RWPE2 (cell line): Measurements from ENCODE around the gene CNKSR2.

ENCODE experiments used
- ATAC-seq: fragments of 200-7000 bp; cut with Tn5 transposase; 3 replicates; pipeline ENCODE4 v1.9.1; 2021; ENCODE audit warnings: low read depth
- DNase-seq: peaks from one replicate; pipeline ENCODE4 v3.0.0-alpha.2; 2020; ENCODE audit warnings: low spot score
- H3K27ac ChIP-seq: fragments of 450-650 bp; 2 replicates; pipeline ENCODE4 v1.5.1; 2017; ENCODE audit warnings: mild to moderate bottlenecking; ENCODE audit not compliant: poor library complexity, severe bottlenecking
- H3K27me3 ChIP-seq: fragments of 250-450 bp; sonication (Bioruptor Pico); 2 replicates; pipeline ENCODE4 v1.5.1; 2021; ENCODE audit warnings: mild to moderate bottlenecking, moderate library complexity; ENCODE audit not compliant: insufficient read depth, poor library complexity, severe bottlenecking
- H3K36me3 ChIP-seq: fragments of 250-450 bp; sonication (Bioruptor Pico); 2 replicates; pipeline ENCODE4 v1.5.1; 2020; ENCODE audit warnings: low read depth, mild to moderate bottlenecking, moderate library complexity
- H3K4me1 ChIP-seq: fragments of 250-450 bp; sonication (Bioruptor Pico); 2 replicates; pipeline ENCODE4 v1.5.1; 2021; ENCODE audit warnings: mild to moderate bottlenecking, moderate library complexity; ENCODE audit not compliant: insufficient read depth, poor library complexity, severe bottlenecking
- H3K4me3 ChIP-seq: fragments of 250-450 bp; sonication (Bioruptor Pico); 2 replicates; pipeline ENCODE4 v1.5.1; 2021; ENCODE audit warnings: mild to moderate bottlenecking, moderate library complexity; ENCODE audit not compliant: severe bottlenecking
- H3K9me3 ChIP-seq: fragments of 250-450 bp; sonication (Bioruptor Pico); 2 replicates; pipeline ENCODE4 v1.5.1; 2021; ENCODE audit warnings: mild to moderate bottlenecking, moderate library complexity; ENCODE audit not compliant: severe bottlenecking
- TF ChIP-seq, protein P1 (sequence below): fragments of 450-650 bp; IDR thresholded peaks from one replicate; pipeline ENCODE4 v1.5.1; 2017; ENCODE audit warnings: mild to moderate bottlenecking, moderate library complexity; ENCODE audit not compliant: poor library complexity, severe bottlenecking

CNKSR2 gene

DNA sequence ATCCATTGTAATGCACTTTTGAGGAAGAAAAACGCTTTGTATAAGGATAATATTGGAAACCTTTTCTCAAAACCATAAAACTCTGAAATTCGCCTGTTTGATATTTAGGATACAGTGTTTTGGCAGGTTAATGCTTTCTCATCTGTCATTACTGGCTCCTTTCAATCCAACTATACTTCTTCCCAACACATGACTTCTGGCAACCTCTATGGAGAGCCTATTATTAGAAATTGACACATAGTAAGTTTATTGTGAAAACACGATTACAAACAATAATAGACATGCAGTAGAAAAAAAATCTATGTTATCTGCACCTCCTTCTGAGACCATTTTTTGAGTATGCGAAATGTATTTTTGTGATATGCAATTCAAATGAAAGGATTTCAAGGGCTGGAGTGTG, 288.5 kb downstream of the CNKSR2 start:
- DNase-seq: no peak
- TF ChIP-seq, protein P1, sequence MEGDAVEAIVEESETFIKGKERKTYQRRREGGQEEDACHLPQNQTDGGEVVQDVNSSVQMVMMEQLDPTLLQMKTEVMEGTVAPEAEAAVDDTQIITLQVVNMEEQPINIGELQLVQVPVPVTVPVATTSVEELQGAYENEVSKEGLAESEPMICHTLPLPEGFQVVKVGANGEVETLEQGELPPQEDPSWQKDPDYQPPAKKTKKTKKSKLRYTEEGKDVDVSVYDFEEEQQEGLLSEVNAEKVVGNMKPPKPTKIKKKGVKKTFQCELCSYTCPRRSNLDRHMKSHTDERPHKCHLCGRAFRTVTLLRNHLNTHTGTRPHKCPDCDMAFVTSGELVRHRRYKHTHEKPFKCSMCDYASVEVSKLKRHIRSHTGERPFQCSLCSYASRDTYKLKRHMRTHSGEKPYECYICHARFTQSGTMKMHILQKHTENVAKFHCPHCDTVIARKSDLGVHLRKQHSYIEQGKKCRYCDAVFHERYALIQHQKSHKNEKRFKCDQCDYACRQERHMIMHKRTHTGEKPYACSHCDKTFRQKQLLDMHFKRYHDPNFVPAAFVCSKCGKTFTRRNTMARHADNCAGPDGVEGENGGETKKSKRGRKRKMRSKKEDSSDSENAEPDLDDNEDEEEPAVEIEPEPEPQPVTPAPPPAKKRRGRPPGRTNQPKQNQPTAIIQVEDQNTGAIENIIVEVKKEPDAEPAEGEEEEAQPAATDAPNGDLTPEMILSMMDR: no peak
- Histone ChIP-seq H3K27me3 (no peaks in the 10 kb centered on the region), H3K36me3 (no peaks in the 10 kb centered on the region), H3K4me1 (no peaks in the 10 kb centered on the region), H3K9me3 (no peaks in the 10 kb centered on the region), H3K27ac (no peak overlapping the region), H3K4me3 (no peak overlapping the region)
- ATAC-seq: no peak

DNA sequence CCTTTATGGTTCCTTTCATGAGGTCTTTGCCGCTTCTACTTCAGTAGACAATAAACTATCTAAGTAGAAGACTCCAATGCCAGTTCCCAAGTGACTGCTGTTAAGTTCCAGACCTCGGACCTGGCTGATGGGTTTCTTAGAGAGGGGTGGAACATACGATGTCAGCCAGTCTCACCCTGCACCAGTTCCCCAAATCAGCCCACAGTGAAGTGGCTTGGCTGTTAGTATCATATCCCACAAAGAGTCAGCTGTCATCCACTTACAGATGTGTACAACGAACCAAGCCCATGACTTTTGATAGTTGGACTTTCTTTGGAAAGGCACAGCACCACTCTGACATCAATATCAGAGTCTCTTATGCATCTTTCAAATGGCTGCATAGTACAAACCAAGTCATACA, 292.0 kb downstream of the CNKSR2 start:
- Histone ChIP-seq H3K27me3 (no peaks in the 10 kb centered on the region), H3K4me1 (no peaks in the 10 kb centered on the region), H3K27ac (no peak overlapping the region), H3K4me3 (no peak overlapping the region), H3K9me3 (no peaks in the 10 kb centered on the region), H3K36me3 (no peaks in the 10 kb centered on the region)
- no peak for ATAC-seq
- TF ChIP-seq, protein P1: no peak
- DNase-seq: no peak

- Histone ChIP-seq H3K27ac (no peak overlapping the region), H3K9me3 (no peaks in the 10 kb centered on the region), H3K27me3 (no peaks in the 10 kb centered on the region), H3K4me1 (no peaks in the 10 kb centered on the region), H3K36me3 (no peaks in the 10 kb centered on the region), H3K4me3 (no peak overlapping the region)
- TF ChIP-seq, protein P1: no peak
- no peak for ATAC-seq
- DNase-seq: no peak
Observed at GRCh38 chrX:21666679-21667078, 292.5 kb downstream of the CNKSR2 start.

DNA sequence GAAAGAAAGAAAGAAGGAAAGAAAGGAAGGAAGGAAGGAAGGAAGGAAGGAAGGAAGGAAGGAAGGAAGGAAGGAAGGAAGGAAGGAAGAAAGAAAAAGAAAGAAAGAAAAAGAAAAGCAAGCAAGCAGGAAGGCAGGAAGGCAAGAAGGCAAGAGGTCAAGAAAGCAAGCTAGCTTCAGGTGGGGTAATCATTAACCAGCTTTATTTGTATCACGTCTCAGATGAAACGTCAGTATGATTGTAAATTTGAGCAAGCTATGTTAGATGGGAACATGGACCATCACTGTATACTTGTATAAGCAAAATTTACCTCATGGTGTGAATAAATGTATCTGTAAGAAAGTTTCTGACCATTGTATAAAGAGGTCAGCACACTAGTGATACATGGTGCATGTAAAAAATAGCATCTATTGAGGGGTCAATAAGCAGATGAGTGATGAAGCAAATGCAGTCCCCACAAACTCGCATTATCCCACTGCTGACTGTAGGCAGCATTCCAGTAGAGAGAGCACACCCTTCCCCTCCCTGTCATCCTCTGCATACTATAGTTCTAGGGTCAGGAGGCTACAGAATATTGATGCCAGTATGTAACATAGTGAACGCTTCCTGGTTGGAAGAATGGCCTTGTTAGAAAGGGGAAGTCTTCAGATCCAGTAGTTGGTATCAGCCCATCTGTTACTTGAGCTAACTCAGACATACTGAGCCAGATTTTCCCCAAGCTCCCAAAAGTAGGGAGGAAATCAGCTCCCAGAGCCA, 300.4 kb downstream of the CNKSR2 start:
- H3K4me3 ChIP-seq: no peak overlapping the region
- no peak overlapping the region for H3K27ac ChIP-seq
- H3K9me3 ChIP-seq: no peaks in the 10 kb centered on the region
- H3K4me1 ChIP-seq: no peaks in the 10 kb centered on the region
- no peaks in the 10 kb centered on the region for H3K27me3 ChIP-seq
- no peak for DNase-seq
- TF ChIP-seq, protein P1: no peak
- no peaks in the 10 kb centered on the region for H3K36me3 ChIP-seq
- ATAC-seq: no peak

GRCh38 chrX:21675931-21676330, 301.7 kb downstream of the CNKSR2 start:
- TF ChIP-seq, protein P1: no peak
- Histone ChIP-seq H3K36me3 (no peaks in the 10 kb centered on the region), H3K4me3 (no peak overlapping the region), H3K27me3 (no peaks in the 10 kb centered on the region), H3K9me3 (no peaks in the 10 kb centered on the region), H3K27ac (no peak overlapping the region), H3K4me1 (no peaks in the 10 kb centered on the region)
- DNase-seq (no peak), ATAC-seq (no peak)
